IMR-90 (cell line): Measurements from ENCODE around the gene SPECC1L. TPM values are rescaled to one million over a fixed set of nuclear protein-coding genes. Genes with fewer than 3 reads are reported as not detected.

Experiments used
- ATAC-seq: fragments of 200-7000 bp; cut with Tn5 transposase; 2 replicates; pipeline ENCODE4 v1.9.1; 2020; ENCODE audit warnings: low read depth, mild to moderate bottlenecking, moderate library complexity
- BruUV-seq: library from RNA; stranded (reverse); fragments of 400-500 nt; replicated peaks from 2 replicates; lab custom pipeline; 2021; lab: Mats Ljungman, UMichigan
- CTCF ChIA-PET: fragments of 300-600 bp; formaldehyde crosslinking; extraction: SDS; loops from one replicate; lab custom pipeline; 2021; ENCODE audit warnings: antibody characterized with exemption; lab: Yijun Ruan, JAX
- POLR2A ChIA-PET: fragments of 300-600 bp; sonication (Branson Sonifier 250); formaldehyde crosslinking; loops from one replicate; lab custom pipeline; 2022; ENCODE audit warnings: antibody characterized with exemption; ENCODE audit not compliant: unreplicated experiment; lab: Charles Lee
- DNase-seq: peaks from one replicate; pipeline ENCODE4 v3.0.0; 2013
- H2AFZ ChIP-seq: replicated peaks from 2 replicates; pipeline ENCODE3; 2013; ENCODE audit warnings: low read length, mild to moderate bottlenecking; ENCODE audit not compliant: poor library complexity
- H2AK5ac ChIP-seq: 2 replicates; pipeline ENCODE4 v1.6.1; 2013; ENCODE audit warnings: low read depth, low read length, inconsistent platforms
- H2AK9ac ChIP-seq: replicated peaks from 2 replicates; pipeline ENCODE3; 2013; ENCODE audit warnings: mild to moderate bottlenecking, low read depth, low read length, moderate library complexity; ENCODE audit not compliant: poor library complexity
- H2BK120ac ChIP-seq: 2 replicates; pipeline ENCODE4 v1.6.1; 2013; ENCODE audit warnings: low read depth, low read length, inconsistent platforms
- H2BK15ac ChIP-seq: 3 replicates; pipeline ENCODE4 v1.6.1; 2013; ENCODE audit warnings: low read depth, low read length, inconsistent platforms
- H2BK20ac ChIP-seq: 2 replicates; pipeline ENCODE4 v1.6.1; 2013; ENCODE audit warnings: low read depth, mild to moderate bottlenecking, inconsistent platforms, low read length, moderate library complexity
- H2BK5ac ChIP-seq: 2 replicates; pipeline ENCODE4 v1.6.1; 2013; ENCODE audit warnings: mild to moderate bottlenecking, low read depth, low read length, inconsistent platforms; ENCODE audit not compliant: poor library complexity, severe bottlenecking
- H3K14ac ChIP-seq: replicated peaks from 2 replicates; pipeline ENCODE4 v1.6.1; 2013; ENCODE audit warnings: low read depth, low read length, inconsistent platforms
- H3K18ac ChIP-seq: 2 replicates; pipeline ENCODE4 v1.6.1; 2013; ENCODE audit warnings: low read depth, low read length, control low read depth
- H3K23ac ChIP-seq: 2 replicates; pipeline ENCODE4 v1.6.1; 2013; ENCODE audit warnings: low read depth, low read length, inconsistent platforms
- H3K27ac ChIP-seq: 2 replicates; pipeline ENCODE4 v1.5.1; 2013; ENCODE audit warnings: mild to moderate bottlenecking, control low read depth, low read length; ENCODE audit not compliant: insufficient read depth
- H3K27me3 ChIP-seq: 2 replicates; pipeline ENCODE4 v1.6.1; 2013; ENCODE audit warnings: low read length; ENCODE audit not compliant: control insufficient read depth, insufficient read depth
- H3K36me3 ChIP-seq: 2 replicates; pipeline ENCODE4 v1.6.1; 2013; ENCODE audit warnings: low read length, mixed read lengths; ENCODE audit not compliant: control insufficient read depth, insufficient read depth
- H3K4ac ChIP-seq: 2 replicates; pipeline ENCODE4 v1.6.1; 2013; ENCODE audit warnings: low read depth, low read length, inconsistent platforms
- H3K4me1 ChIP-seq: 2 replicates; pipeline ENCODE4 v1.6.1; 2013; ENCODE audit warnings: low read length, mixed read lengths; ENCODE audit not compliant: control insufficient read depth, insufficient read depth
- H3K4me2 ChIP-seq: 2 replicates; pipeline ENCODE4 v1.6.1; 2013; ENCODE audit warnings: low read depth, mild to moderate bottlenecking, control low read depth, low read length, moderate library complexity
- H3K4me3 ChIP-seq: 2 replicates; pipeline ENCODE4 v1.5.1; 2013; ENCODE audit warnings: low read depth, mild to moderate bottlenecking, control low read depth, low read length, moderate library complexity; ENCODE audit not compliant: insufficient read depth
- H3K56ac ChIP-seq: 2 replicates; pipeline ENCODE4 v1.6.1; 2013; ENCODE audit warnings: low read length, inconsistent platforms; ENCODE audit not compliant: insufficient read depth; ENCODE audit errors: extremely low read depth
- H3K79me1 ChIP-seq, 2 experiments: 2 replicates each; pipeline ENCODE4 v1.6.1; 2013; ENCODE audit warnings: low read length in 2 of 2, inconsistent platforms in 1 of 2, low read depth in 1 of 2
- H3K9ac ChIP-seq: 2 replicates; pipeline ENCODE4 v1.6.1; 2013; ENCODE audit warnings: low read depth, low read length, control low read depth
- H3K9me1 ChIP-seq: 2 replicates; pipeline ENCODE4 v1.6.1; 2013; ENCODE audit warnings: low read length, inconsistent platforms; ENCODE audit not compliant: insufficient read depth
- H3K9me3 ChIP-seq: 2 replicates; pipeline ENCODE4 v1.6.1; 2013; ENCODE audit warnings: low read length; ENCODE audit not compliant: control insufficient read depth, insufficient read depth
- H4K20me1 ChIP-seq: 2 replicates; pipeline ENCODE4 v1.6.1; 2013; ENCODE audit warnings: low read length, inconsistent platforms; ENCODE audit not compliant: insufficient read depth
- H4K5ac ChIP-seq: 2 replicates; pipeline ENCODE4 v1.6.1; 2013; ENCODE audit warnings: mild to moderate bottlenecking, low read depth, low read length, control low read depth
- H4K8ac ChIP-seq, 2 experiments: 2 replicates each; pipeline ENCODE4 v1.6.1; 2013; ENCODE audit warnings: low read depth in 2 of 2, low read length in 2 of 2, control low read depth in 1 of 2, inconsistent platforms in 1 of 2
- H4K91ac ChIP-seq: 2 replicates; pipeline ENCODE4 v1.6.1; 2013; ENCODE audit warnings: low read depth, low read length, inconsistent platforms; ENCODE audit not compliant: insufficient read depth
- BHLHE40 ChIP-seq: fragments of 150-350 bp; IDR thresholded peaks from 2 replicates; pipeline ENCODE4 v1.6.1; 2016; ENCODE audit warnings: mild to moderate bottlenecking, low read depth, low read length
- CEBPB ChIP-seq: IDR thresholded peaks from 2 replicates; pipeline ENCODE4 v1.6.1; 2012; ENCODE audit warnings: low read depth, low read length, improper control_type of control experiment
- CHD1 ChIP-seq: IDR thresholded peaks from 2 replicates; pipeline ENCODE4 v1.6.1; 2012; ENCODE audit warnings: low read depth, low read length, improper control_type of control experiment
- FOS ChIP-seq: fragments of 150-350 bp; IDR thresholded peaks from 2 replicates; pipeline ENCODE4 v1.6.1; 2016; ENCODE audit warnings: low read depth, low read length
- MAFK ChIP-seq: IDR thresholded peaks from 2 replicates; pipeline ENCODE4 v1.6.1; 2012; ENCODE audit warnings: low read depth, low read length, improper control_type of control experiment
- MAZ ChIP-seq: IDR thresholded peaks from 2 replicates; pipeline ENCODE4 v1.6.1; 2012; ENCODE audit warnings: low read depth, mild to moderate bottlenecking, low read length, improper control_type of control experiment, moderate library complexity, borderline replicate concordance
- MXI1 ChIP-seq: IDR thresholded peaks from 2 replicates; pipeline ENCODE4 v1.6.1; 2012; ENCODE audit warnings: low read depth, mild to moderate bottlenecking, low read length, moderate library complexity, borderline replicate concordance
- NFE2L2 ChIP-seq: fragments of 150-350 bp; IDR thresholded peaks from 2 replicates; pipeline ENCODE4 v1.6.1; 2016; ENCODE audit warnings: low read depth, mild to moderate bottlenecking, low read length
- POLR2A ChIP-seq: IDR thresholded peaks from 2 replicates; pipeline ENCODE4 v1.6.1; 2012; ENCODE audit warnings: mild to moderate bottlenecking, low read depth, low read length
- RAD21 ChIP-seq: IDR thresholded peaks from 2 replicates; pipeline ENCODE4 v1.6.1; 2012; ENCODE audit warnings: low read length, improper control_type of control experiment
- RCOR1 ChIP-seq: IDR thresholded peaks from 2 replicates; pipeline ENCODE4 v1.6.1; 2012; ENCODE audit warnings: mild to moderate bottlenecking, low read length, improper control_type of control experiment; ENCODE audit not compliant: insufficient replicate concordance
- RFX5 ChIP-seq: IDR thresholded peaks from 2 replicates; pipeline ENCODE4 v1.8.0; 2012; ENCODE audit warnings: low read depth, mild to moderate bottlenecking, low read length, moderate library complexity
- SMC3 ChIP-seq: fragments of 150-350 bp; IDR thresholded peaks from 2 replicates; pipeline ENCODE4 v1.6.1; 2016; ENCODE audit warnings: low read depth, mild to moderate bottlenecking, antibody characterized with exemption, low read length, moderate library complexity
- WGBS, 2 experiments: methylation state at CpG; one replicate each; pipeline versions ENCODE4 v1.1.5 to v1.1.7; 2013; ENCODE audit warnings: missing lambda C conversion rate in 2 of 2; ENCODE audit not compliant: insufficient read length in 1 of 2; ENCODE audit errors: extremely low coverage in 2 of 2; 5-methylcytosine and 5-hydroxymethylcytosine counted together
- dilution Hi-C: fragments of 300-500 bp; cut with HindIII; formaldehyde crosslinking; loops from one replicate; pipeline ENCODE4 v1.14.3; 2018; ENCODE audit warnings: low sequenced_read_pairs; ENCODE audit not compliant: unreplicated experiment
- in situ Hi-C: fragments of 300-500 bp; cut with MboI; formaldehyde crosslinking; loops from 3 replicates; pipeline ENCODE4 v1.14.3; 2019; ENCODE audit warnings: low sequenced_read_pairs, inconsistent platforms, mixed read lengths
- intact Hi-C: fragments of 100-400 bp; cut with micrococcal nuclease; formaldehyde crosslinking; loops from 2 replicates; pipeline ENCODE4 v1.10.0; 2022
- polyA plus RNA-seq, 3 experiments: library from polyadenylated mRNA; depleted of rRNA; stranded (reverse); fragments of >200 nt; gene quantifications; 2 replicates each; pipeline ENCODE4 v1.2.3, GENCODE V29; 2012; ENCODE audit warnings: low replicate concordance in 1 of 3
- total RNA-seq: library from RNA; depleted of rRNA; stranded (reverse); fragments of >200 nt; gene quantifications from 2 replicates; pipeline ENCODE4 v1.2.3, GENCODE V29; 2012
- TF ChIP-seq, protein P1 (sequence below): conservative IDR thresholded peaks from 2 replicates; pipeline ENCODE4 v1.5.1; 2012; ENCODE audit warnings: mild to moderate bottlenecking, low read depth, low read length, improper control_type of control experiment
- TF ChIP-seq, protein P2 (sequence below): fragments of 150-350 bp; IDR thresholded peaks from 2 replicates; pipeline ENCODE4 v1.6.1; 2016; ENCODE audit warnings: low read depth, mild to moderate bottlenecking, low read length, moderate library complexity, borderline replicate concordance
- TF ChIP-seq, protein P3 (sequence below): fragments of 150-350 bp; IDR thresholded peaks from 2 replicates; pipeline ENCODE4 v1.6.1; 2017; ENCODE audit warnings: mild to moderate bottlenecking, antibody characterized with exemption, low read length, low read depth

Gene SPECC1L
- total and polyA plus RNA-seq, 2 of the 4 experiments (the other 2 are of a cell fraction): 18.7 to 44.1 TPM

DNA sequence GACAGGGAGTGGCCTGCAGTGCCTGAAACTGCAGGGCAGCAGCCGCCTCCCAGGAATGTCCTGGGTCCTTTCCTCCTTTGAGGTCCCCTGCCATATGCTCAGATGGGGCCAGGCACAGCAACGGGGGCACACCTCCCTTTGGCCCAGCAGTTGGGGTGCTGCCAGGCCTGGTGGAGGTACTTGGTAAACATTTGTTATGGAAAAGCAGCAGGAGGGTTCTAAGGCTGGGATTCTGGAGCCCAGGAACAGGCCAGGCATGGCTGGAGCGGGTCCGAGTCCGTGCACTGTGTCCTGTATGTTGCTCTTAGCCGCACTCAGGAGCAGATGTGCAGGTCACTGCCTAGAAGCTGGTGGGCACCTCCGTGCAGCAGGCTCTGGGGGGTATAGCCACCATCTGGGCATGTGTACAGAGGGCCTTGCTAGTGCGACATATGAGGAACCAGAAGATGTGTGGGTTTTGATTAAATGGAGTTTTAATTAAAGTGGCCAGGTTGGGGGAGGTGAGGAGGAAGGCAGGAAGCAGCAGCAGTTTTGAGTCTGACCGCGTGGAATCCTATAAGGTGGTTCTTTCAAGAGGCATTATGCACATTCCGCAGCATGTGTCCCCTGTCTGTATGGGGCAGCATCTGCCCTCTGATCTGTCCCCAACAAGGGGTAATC lies 158.2 kb downstream of the SPECC1L start:
- Histone ChIP-seq H2BK120ac (no peak overlapping the region), H3K27me3 (peaks cover 31% of the 10 kb centered on the region), H3K56ac (no peak overlapping the region), H3K4me2 (no peak overlapping the region), H4K20me1 (no peaks in the 10 kb centered on the region; the same call in 1 of the 2 replicates), H2AFZ (no peak overlapping the region), H3K4me3 (no peak overlapping the region), H3K14ac (no peak overlapping the region), H4K8ac (no peak overlapping the region), H3K9me1 (peaks cover 2% of the 10 kb centered on the region; the same call in 1 of the 2 replicates), H2AK5ac (no peak overlapping the region), H3K18ac (no peak overlapping the region), H3K36me3 (no peaks in the 10 kb centered on the region), H2BK5ac (no peak overlapping the region), H4K5ac (no peak overlapping the region), H3K23ac (no peak overlapping the region), H4K91ac (no peak overlapping the region), H2AK9ac (no peak overlapping the region), H3K9ac (no peak overlapping the region), H3K27ac (no peak overlapping the region), H3K9me3 (no peaks in the 10 kb centered on the region), H2BK20ac (no peak overlapping the region), H3K4ac (no peak overlapping the region), H2BK15ac (no peak overlapping the region), H3K4me1 (peaks cover 5% of the 10 kb centered on the region), H3K79me1 (no peaks in the 10 kb centered on the region)
- TF ChIP-seq, protein P1, sequence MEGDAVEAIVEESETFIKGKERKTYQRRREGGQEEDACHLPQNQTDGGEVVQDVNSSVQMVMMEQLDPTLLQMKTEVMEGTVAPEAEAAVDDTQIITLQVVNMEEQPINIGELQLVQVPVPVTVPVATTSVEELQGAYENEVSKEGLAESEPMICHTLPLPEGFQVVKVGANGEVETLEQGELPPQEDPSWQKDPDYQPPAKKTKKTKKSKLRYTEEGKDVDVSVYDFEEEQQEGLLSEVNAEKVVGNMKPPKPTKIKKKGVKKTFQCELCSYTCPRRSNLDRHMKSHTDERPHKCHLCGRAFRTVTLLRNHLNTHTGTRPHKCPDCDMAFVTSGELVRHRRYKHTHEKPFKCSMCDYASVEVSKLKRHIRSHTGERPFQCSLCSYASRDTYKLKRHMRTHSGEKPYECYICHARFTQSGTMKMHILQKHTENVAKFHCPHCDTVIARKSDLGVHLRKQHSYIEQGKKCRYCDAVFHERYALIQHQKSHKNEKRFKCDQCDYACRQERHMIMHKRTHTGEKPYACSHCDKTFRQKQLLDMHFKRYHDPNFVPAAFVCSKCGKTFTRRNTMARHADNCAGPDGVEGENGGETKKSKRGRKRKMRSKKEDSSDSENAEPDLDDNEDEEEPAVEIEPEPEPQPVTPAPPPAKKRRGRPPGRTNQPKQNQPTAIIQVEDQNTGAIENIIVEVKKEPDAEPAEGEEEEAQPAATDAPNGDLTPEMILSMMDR: no peak
- TF ChIP-seq NFE2L2: no peak
- TF ChIP-seq MAZ: no peak
- TF ChIP-seq BHLHE40: no peak
- no peak for TF ChIP-seq FOS
- no peak for TF ChIP-seq RFX5
- no peak for TF ChIP-seq POLR2A
- TF ChIP-seq CEBPB: no peak
- no peak for TF ChIP-seq CHD1
- TF ChIP-seq MAFK: no peak
- TF ChIP-seq RCOR1: no peak
- TF ChIP-seq, protein P2, sequence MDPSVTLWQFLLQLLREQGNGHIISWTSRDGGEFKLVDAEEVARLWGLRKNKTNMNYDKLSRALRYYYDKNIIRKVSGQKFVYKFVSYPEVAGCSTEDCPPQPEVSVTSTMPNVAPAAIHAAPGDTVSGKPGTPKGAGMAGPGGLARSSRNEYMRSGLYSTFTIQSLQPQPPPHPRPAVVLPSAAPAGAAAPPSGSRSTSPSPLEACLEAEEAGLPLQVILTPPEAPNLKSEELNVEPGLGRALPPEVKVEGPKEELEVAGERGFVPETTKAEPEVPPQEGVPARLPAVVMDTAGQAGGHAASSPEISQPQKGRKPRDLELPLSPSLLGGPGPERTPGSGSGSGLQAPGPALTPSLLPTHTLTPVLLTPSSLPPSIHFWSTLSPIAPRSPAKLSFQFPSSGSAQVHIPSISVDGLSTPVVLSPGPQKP: no peak
- no peak for TF ChIP-seq SMC3
- no peak for TF ChIP-seq MXI1
- no peak for TF ChIP-seq RAD21
- TF ChIP-seq, protein P3, sequence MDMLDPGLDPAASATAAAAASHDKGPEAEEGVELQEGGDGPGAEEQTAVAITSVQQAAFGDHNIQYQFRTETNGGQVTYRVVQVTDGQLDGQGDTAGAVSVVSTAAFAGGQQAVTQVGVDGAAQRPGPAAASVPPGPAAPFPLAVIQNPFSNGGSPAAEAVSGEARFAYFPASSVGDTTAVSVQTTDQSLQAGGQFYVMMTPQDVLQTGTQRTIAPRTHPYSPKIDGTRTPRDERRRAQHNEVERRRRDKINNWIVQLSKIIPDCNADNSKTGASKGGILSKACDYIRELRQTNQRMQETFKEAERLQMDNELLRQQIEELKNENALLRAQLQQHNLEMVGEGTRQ: no peak
- DNase-seq (no peak), ATAC-seq (no peak)
- POLR2A ChIA-PET: no interaction called here
- BruUV-seq: no TSS peak
- in situ Hi-C loops (no loop called here), intact Hi-C loops (no loop called here), dilution Hi-C loops (no loop called here)
- CTCF ChIA-PET: no interaction called here
- 81% methylated on average over 6 of the region's 11 CpGs; no CpG with 5 or more reads in 1 of the 2 experiments for WGBS, 2 experiments
